ENCODE data around the gene TMBIM4.

- TF ChIP-seq CTCF (IDR thresholded peaks at IDR 0.05; ENCODE audit: low read depth, low read length, missing input control) (peak; percentile 85), JUND (IDR thresholded peaks at IDR 0.05) (peak; percentile 34 to 81), RAD21 (IDR thresholded peaks at IDR 0.05) (peak; percentile 86 to 87), ZBTB33 (IDR thresholded peaks at IDR 0.05) (peak; percentile 79), HNF4A (conservative IDR thresholded peaks at IDR 0.05) (peak; percentile 38 to 53), NR2F2 (IDR thresholded peaks at IDR 0.05) (peak; percentile 66), FOXA1 (IDR thresholded peaks at IDR 0.05) (peak; percentile 84), ATF3 (IDR thresholded peaks at IDR 0.05) (peak; percentile 39), GABPA (IDR thresholded peaks at IDR 0.05 in 1 of 2, conservative IDR thresholded peaks at IDR 0.05 in 1 of 2) (peak; percentile 64 to 89)
These were observed 24.7 kb downstream of the TMBIM4 start for GRCh38 chr12:66144791-66145754.
